ENCODE measurements around the gene DHH. TPM values are rescaled to one million over a fixed set of nuclear protein-coding genes. Genes with fewer than 3 reads are reported as not detected.

Gene DHH
- total RNA-seq, 3 donors from 2014 or later: 0.11 TPM; not detected in 2

DNA sequence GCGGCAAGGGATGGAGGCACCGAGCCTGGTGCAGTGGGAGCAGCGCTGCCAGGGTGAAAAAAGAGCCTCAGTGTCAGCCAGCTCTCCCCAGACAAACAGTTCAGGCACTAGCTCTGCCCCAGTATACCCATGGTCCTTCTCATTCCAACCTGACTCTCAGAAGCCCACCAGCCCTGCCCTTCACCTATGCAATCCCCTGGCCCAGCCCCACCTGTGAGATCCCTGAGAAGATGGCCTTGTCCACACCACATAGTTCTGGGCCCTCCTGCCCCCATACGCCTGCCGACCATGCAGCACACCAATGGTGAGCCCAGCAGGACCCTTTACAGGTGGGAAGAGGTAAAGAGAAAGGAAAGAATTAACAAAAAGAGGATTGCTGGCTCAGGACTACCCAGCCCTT is 40.5 kb downstream of the DHH start:
- ATAC-seq: no peak
- H3K9me3 Mint-ChIP-seq: no peaks in the 10 kb centered on the region
- H3K36me3 Mint-ChIP-seq (ENCODE audit: insufficient read depth): peaks cover 35% of the 10 kb centered on the region
- peaks cover 48% of the 10 kb centered on the region for H3K4me1 Mint-ChIP-seq (ENCODE audit: low read depth)
- no peak overlapping the region for H3K4me3 Mint-ChIP-seq
- no peak for DNase-seq
- no peaks in the 10 kb centered on the region for H3K27me3 Mint-ChIP-seq (ENCODE audit: low read depth)

DNA sequence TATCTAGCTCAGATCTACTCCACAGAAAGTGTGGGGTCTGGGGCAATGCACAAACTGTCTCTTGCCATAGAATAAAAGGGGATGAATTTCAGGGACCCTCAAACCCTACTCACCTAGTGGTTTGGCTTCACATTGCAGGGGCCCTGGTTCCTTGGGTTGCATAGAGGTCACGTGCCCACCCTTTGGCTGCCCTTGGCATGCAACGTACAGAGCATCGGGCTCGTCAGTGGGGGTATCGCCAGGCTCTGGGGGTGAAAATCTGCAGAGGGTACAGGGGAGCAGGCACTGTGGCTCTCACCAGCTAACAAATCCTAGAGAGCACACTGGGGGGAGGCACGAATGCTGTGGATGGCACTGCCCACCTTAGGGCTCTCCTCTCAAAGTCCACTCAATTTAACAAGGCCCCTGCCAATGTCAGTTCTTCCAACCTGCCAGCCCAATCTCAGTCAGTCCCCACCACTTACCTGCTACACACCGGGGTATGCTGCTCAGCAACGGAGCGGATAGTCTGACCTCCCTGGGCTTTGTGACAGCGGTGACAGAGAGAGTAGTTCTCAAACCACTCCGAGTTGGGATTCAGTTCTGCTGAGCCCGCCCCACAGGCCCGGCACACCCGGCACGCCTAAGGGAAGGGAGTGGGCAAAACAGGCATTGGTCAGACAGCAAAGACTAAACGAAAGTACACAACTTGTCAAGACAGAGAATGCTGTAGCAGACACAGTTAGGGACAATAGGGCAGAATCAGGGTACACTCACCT is 42.0 kb downstream of the DHH start:
- Mint-ChIP-seq H3K4me1 (ENCODE audit: low read depth) (peaks cover 35% of the 10 kb centered on the region), H3K27me3 (ENCODE audit: low read depth) (no peaks in the 10 kb centered on the region), H3K9me3 (no peaks in the 10 kb centered on the region), H3K36me3 (ENCODE audit: insufficient read depth) (peaks cover 49% of the 10 kb centered on the region), H3K4me3 (no peak overlapping the region)
- no peak for ATAC-seq
- no peak for DNase-seq

DNA sequence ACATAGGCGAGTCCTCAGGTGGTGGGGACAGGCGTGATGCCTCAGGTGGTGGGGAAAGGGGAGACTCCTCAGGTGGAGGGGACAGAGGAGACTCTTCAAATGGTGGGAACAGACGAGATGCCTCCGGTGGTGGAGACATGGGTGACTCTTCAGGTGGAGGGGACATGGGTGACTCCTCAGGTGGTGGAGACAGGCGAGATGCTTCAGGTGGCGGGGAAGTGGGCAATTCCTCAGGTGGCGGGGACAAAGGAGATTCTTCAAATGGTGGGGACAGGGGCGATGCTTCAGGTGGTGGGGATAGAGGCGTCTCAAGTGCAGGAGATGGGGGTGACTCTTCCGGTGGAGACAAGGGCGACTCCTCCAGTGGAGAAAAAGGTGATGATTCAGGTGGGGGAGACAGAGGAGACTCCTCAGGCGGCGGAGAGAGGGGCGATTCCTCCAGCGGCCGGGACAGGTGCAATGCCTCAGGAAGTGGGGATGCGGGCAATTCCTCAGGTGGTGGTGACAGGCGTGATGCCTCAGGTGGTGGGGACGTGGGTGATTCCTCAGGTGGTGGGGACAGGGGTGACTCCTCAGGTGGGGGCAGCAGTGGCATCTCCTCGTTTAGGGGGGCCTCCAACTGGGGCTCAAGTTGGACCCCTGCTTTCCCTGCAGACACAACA is 42.7 kb downstream of the DHH start:
- no peaks in the 10 kb centered on the region for H3K9me3 Mint-ChIP-seq

DNA sequence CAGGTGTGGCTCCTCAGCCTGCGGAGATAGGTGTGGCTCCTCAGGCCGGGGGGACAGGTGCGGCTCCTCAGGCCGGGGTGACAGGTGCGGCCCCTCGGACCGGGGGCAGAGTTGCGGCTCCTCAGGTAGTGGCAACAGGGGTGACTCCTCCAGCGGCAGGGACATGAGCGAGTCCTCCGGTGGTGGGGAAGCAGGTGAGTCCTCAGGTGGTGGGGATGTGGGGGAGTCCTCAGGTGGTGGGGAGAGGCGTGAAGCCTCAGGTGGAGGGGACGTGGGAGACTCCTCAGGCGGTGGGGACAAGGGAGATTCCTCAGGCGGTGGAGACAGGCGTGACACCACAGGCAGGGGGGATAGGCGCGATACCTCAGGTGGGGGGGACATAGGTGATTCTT is 43.2 kb downstream of the DHH start:
- no peaks in the 10 kb centered on the region for H3K27me3 Mint-ChIP-seq (ENCODE audit: low read depth)
- H3K4me3 Mint-ChIP-seq: no peak overlapping the region
- ATAC-seq (no peak), DNase-seq (no peak)
- peaks cover 57% of the 10 kb centered on the region for H3K36me3 Mint-ChIP-seq (ENCODE audit: insufficient read depth)
- H3K4me1 Mint-ChIP-seq (ENCODE audit: low read depth): peaks cover 22% of the 10 kb centered on the region
- no peaks in the 10 kb centered on the region for H3K9me3 Mint-ChIP-seq

More for the DNA sequence above, 42.7 kb downstream of the DHH start:
- no peaks in the 10 kb centered on the region for H3K27me3 Mint-ChIP-seq (ENCODE audit: low read depth)
- ATAC-seq (no peak), DNase-seq (no peak)
- H3K36me3 Mint-ChIP-seq (ENCODE audit: insufficient read depth): peaks cover 54% of the 10 kb centered on the region
- H3K4me3 Mint-ChIP-seq: no peak overlapping the region
- peaks cover 27% of the 10 kb centered on the region for H3K4me1 Mint-ChIP-seq (ENCODE audit: low read depth)

DNA sequence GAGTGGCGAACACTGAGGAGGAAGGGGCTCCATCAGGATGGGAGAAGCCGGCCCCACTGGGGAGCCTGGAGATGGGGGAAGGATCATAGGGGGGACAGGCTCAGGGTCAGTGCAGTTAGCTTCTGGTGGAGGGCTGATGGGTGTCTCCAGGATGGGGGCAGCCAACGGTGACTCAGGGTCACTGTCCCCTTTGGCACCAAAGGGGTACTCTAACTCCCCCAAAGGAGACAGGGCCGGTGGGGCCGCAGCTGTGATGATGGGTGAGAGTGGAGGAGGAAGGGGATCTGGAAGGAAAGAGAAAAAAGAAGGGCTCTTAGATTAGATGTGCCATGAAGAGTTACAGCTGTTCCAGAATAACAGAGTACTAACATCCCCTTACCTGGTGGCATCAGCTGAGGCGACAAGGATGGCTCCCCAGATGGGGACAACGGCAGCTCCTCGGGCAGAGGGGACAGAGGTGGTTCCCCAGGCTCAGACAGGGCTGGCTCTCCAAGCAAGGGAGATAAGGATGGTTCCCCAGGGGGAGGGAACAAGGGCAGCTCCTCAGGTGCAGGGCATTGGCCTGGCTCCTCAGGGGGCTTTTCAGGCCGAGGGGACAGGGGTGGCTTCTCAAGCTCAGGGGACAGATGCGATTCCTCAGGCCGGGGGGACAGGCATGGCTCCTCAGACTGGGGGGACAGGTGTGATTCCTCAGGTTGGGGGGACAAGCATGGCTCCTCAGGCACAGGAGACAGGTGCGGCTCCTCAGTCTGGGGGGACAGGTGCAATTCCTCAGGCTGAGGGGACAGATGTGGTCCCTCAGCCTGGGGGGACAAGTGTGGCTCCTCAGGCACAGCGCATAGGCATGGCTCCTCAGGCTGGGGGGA is 43.9 kb downstream of the DHH start:
- ATAC-seq (no peak), DNase-seq (no peak)
- Mint-ChIP-seq H3K36me3 (ENCODE audit: insufficient read depth) (peaks cover 58% of the 10 kb centered on the region), H3K27me3 (ENCODE audit: low read depth) (no peaks in the 10 kb centered on the region), H3K4me1 (ENCODE audit: low read depth) (peaks cover 16% of the 10 kb centered on the region), H3K9me3 (no peaks in the 10 kb centered on the region), H3K4me3 (no peak overlapping the region)

- no peak overlapping the region for H3K4me3 Mint-ChIP-seq
- peaks cover 5% of the 10 kb centered on the region for H3K4me1 Mint-ChIP-seq (ENCODE audit: low read depth)
- no peaks in the 10 kb centered on the region for H3K9me3 Mint-ChIP-seq
- DNase-seq (no peak), ATAC-seq (no peak)
- H3K36me3 Mint-ChIP-seq (ENCODE audit: insufficient read depth): peaks cover 58% of the 10 kb centered on the region
- H3K27me3 Mint-ChIP-seq (ENCODE audit: low read depth): no peaks in the 10 kb centered on the region
Measured at GRCh38 chr12:49049566-49050224, 44.9 kb downstream of the DHH start.

GRCh38 chr12:49048953-49049352 is 45.6 kb downstream of the DHH start:
- H3K36me3 Mint-ChIP-seq (ENCODE audit: insufficient read depth): peaks cover 62% of the 10 kb centered on the region
- no peak overlapping the region for H3K4me3 Mint-ChIP-seq
- ATAC-seq: no peak
- no peaks in the 10 kb centered on the region for H3K9me3 Mint-ChIP-seq
- DNase-seq: no peak
- no peaks in the 10 kb centered on the region for H3K4me1 Mint-ChIP-seq (ENCODE audit: low read depth)
- no peaks in the 10 kb centered on the region for H3K27me3 Mint-ChIP-seq (ENCODE audit: low read depth)

DNA sequence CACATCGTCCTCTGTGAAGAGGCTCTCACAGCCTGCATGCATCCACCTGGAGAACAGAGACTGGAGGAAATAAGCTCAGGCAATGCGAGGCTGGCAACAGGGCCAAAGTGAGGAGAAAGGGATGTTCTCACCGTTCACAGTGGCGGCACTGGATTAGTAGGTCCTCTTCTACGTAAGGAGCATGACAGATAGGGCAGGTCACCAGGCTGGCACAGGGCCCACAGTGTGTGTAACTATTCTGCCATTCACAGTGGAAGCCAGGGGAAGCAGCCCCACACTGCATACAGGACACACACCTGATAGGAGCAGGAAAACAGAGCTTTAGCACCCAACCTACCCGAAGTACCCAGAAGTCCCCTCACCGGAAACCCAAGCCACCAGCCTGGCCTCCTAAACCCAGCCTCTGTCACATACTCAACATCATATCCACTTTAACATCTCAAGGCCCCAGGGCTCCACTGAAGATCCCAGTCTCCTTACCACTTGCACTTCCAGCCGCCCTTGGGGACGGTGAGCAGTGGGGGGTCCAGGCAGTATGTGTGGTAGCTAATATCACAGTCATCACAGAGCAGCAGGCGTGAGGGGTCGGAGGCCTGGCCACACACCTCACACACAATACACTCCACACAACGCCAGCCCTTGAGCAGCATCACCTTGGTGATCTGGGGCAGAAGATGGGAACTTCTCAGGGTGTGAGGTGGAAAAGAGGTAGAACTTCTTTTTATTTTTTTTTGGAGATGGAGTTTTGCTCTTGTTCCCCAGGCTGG is 48.3 kb downstream of the DHH start:
- Mint-ChIP-seq H3K9me3 (no peaks in the 10 kb centered on the region), H3K4me1 (ENCODE audit: low read depth) (no peaks in the 10 kb centered on the region), H3K27me3 (ENCODE audit: low read depth) (no peaks in the 10 kb centered on the region), H3K4me3 (no peak overlapping the region), H3K36me3 (ENCODE audit: insufficient read depth) (peaks cover 54% of the 10 kb centered on the region)
- DNase-seq (no peak), ATAC-seq (no peak)

GRCh38 chr12:49044660-49045059 is 49.9 kb downstream of the DHH start:
- Mint-ChIP-seq H3K4me3 (no peak overlapping the region), H3K27me3 (ENCODE audit: low read depth) (no peaks in the 10 kb centered on the region), H3K9me3 (no peaks in the 10 kb centered on the region), H3K4me1 (ENCODE audit: low read depth) (no peaks in the 10 kb centered on the region), H3K36me3 (ENCODE audit: insufficient read depth) (peaks cover 47% of the 10 kb centered on the region)
- DNase-seq (no peak), ATAC-seq (no peak)

- H3K9me3 Mint-ChIP-seq: no peaks in the 10 kb centered on the region
- H3K4me1 Mint-ChIP-seq (ENCODE audit: low read depth): no peaks in the 10 kb centered on the region
- H3K4me3 Mint-ChIP-seq: no peak overlapping the region
- peak; percentile 79 for DNase-seq
- H3K36me3 Mint-ChIP-seq (ENCODE audit: insufficient read depth): peaks cover 46% of the 10 kb centered on the region
- H3K27me3 Mint-ChIP-seq (ENCODE audit: low read depth): no peaks in the 10 kb centered on the region
- ATAC-seq: peak; percentile 83 to 84
Measured at GRCh38 chr12:49043856-49044258, 50.7 kb downstream of the DHH start.

DNA sequence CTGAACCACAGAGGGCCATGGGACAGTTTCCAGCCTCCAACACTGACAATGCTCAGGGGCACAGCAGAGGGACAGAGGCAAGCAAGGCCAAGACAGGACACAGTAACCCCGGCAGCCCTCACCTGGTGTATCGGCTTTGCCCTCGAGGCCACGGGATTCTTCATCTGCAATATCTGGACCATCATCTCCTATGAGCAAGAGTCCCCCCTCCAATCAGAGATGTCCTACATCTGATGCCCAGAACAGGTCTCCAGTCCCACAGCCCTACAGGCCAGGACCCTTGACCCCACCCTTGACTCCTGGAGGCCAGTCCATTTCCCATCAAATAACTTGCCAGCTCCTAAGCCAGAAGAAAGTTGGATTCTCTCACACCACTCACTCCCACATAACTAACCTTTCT is 51.4 kb downstream of the DHH start:
- ATAC-seq (no peak), DNase-seq (no peak)
- H3K27me3 Mint-ChIP-seq (ENCODE audit: low read depth): no peaks in the 10 kb centered on the region
- no peaks in the 10 kb centered on the region for H3K9me3 Mint-ChIP-seq
- peaks cover 41% of the 10 kb centered on the region for H3K36me3 Mint-ChIP-seq (ENCODE audit: insufficient read depth)
- H3K4me3 Mint-ChIP-seq: no peak overlapping the region
- H3K4me1 Mint-ChIP-seq (ENCODE audit: low read depth): no peaks in the 10 kb centered on the region

DNA sequence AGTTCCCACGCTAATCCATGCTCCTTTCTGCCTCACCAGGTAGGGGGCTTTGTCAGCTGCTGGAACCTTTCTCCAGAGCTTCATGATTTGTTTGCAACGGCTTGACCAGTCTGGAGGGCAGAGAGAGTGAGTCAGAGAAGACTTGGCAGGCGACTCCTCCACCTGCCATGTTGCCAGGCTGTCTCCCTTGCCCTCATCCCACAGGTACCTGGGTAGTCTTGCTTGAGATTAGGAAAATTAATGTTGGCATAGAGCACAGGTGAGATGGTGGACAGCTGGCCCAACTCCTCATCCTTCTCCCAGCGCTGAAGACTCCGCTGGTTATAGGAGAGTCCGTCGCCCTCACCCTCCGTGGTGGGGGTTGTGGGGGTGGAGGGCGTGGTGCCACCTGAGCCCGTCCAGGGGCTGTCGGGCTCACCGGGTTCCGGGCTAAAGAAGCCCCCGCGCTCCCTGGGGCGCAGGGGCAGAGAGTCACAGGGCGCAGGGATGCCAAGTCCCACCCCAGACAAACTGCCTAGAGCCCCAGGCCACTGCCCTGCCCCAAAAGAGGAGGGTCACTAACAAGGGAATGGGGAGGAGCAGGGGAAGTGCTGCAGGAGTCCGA is 52.6 kb downstream of the DHH start:
- DNase-seq (no peak), ATAC-seq (no peak)
- Mint-ChIP-seq H3K4me3 (no peak overlapping the region), H3K36me3 (ENCODE audit: insufficient read depth) (peaks cover 33% of the 10 kb centered on the region), H3K27me3 (ENCODE audit: low read depth) (no peaks in the 10 kb centered on the region), H3K4me1 (ENCODE audit: low read depth) (no peaks in the 10 kb centered on the region), H3K9me3 (no peaks in the 10 kb centered on the region)
